H1 (cell line): ENCODE results near the gene BARX1. TPM values are rescaled to one million over a fixed set of nuclear protein-coding genes. Genes with fewer than 3 reads are reported as not detected.

Source experiments
- CTCF ChIA-PET: fragments of 300-600 bp; sonication (Branson Sonifier 250); formaldehyde crosslinking; loops from one replicate; lab custom pipeline; 2021; ENCODE audit not compliant: partially characterized antibody; lab: Charles Lee
- POLR2A ChIA-PET: fragments of 300-600 bp; sonication (Branson Sonifier 250); formaldehyde crosslinking; loops from one replicate; lab custom pipeline; 2021; ENCODE audit warnings: inconsistent platforms; ENCODE audit not compliant: partially characterized antibody; lab: Charles Lee
- DNase-seq, 2 experiments: peaks; one replicate each; pipeline versions ENCODE4 v3.0.0 to v3.0.0-alpha.2; 2010 to 2022; ENCODE audit warnings: low spot score in 2 of 2, low read depth in 1 of 2, mixed read lengths in 1 of 2
- FAIRE-seq: peaks from 2 replicates; lab custom pipeline; 2011; peaks lifted over from hg19 to GRCh38; lab: Jason Lieb, UNC
- H2AFZ ChIP-seq: 2 replicates; pipeline ENCODE4 v1.8.1; 2012; ENCODE audit warnings: low read length, inconsistent platforms
- H2AK5ac ChIP-seq: 2 replicates; pipeline ENCODE4 v1.6.1; 2013; ENCODE audit warnings: low read depth, low read length
- H2BK120ac ChIP-seq: replicated peaks from 2 replicates; pipeline ENCODE3; 2013; ENCODE audit warnings: low read depth, low read length, inconsistent platforms
- H2BK12ac ChIP-seq: 2 replicates; pipeline ENCODE4 v1.6.1; 2013; ENCODE audit warnings: low read depth, low read length
- H2BK15ac ChIP-seq: 2 replicates; pipeline ENCODE4 v1.6.1; 2013; ENCODE audit warnings: low read length
- H2BK20ac ChIP-seq: 2 replicates; pipeline ENCODE4 v1.6.1; 2013; ENCODE audit warnings: low read length
- H2BK5ac ChIP-seq: 2 replicates; pipeline ENCODE4 v1.6.1; 2013; ENCODE audit warnings: low read depth, low read length
- H3K14ac ChIP-seq: 2 replicates; pipeline ENCODE4 v1.6.1; 2013; ENCODE audit warnings: inconsistent platforms; ENCODE audit not compliant: insufficient read length
- H3K18ac ChIP-seq: 2 replicates; pipeline ENCODE4 v1.6.1; 2013; ENCODE audit warnings: low read length; ENCODE audit errors: extremely low read depth
- H3K23ac ChIP-seq: 2 replicates; pipeline ENCODE4 v1.6.1; 2013; ENCODE audit warnings: inconsistent platforms; ENCODE audit not compliant: insufficient read length
- H3K23me2 ChIP-seq: 2 replicates; pipeline ENCODE4 v1.6.1; 2013; ENCODE audit warnings: low read depth, low read length
- H3K27ac ChIP-seq: 2 replicates; pipeline ENCODE4 v1.6.1; 2011; ENCODE audit warnings: low read depth, low read length, inconsistent platforms
- H3K27me3 ChIP-seq, 4 experiments: replicated peaks in 1 of 4; 1 replicate in 1 of 4; 2 replicates in 3 of 4; pipeline versions ENCODE4 v1.6.1 to v1.8.1; 2011 to 2013; ENCODE audit warnings: low read length in 3 of 4, mild to moderate bottlenecking in 3 of 4, inconsistent platforms in 2 of 4, mixed read lengths in 2 of 4, moderate library complexity in 1 of 4; ENCODE audit not compliant: control insufficient read depth in 3 of 4, insufficient read depth in 3 of 4; ENCODE audit errors: extremely low read depth in 1 of 4
- H3K36me3 ChIP-seq, 4 experiments: 2 replicates each; pipeline versions ENCODE4 v1.6.1 to v1.8.1; 2011 to 2013; ENCODE audit warnings: mild to moderate bottlenecking in 4 of 4, low read length in 3 of 4, moderate library complexity in 2 of 4, control low read depth in 1 of 4, inconsistent platforms in 1 of 4; ENCODE audit not compliant: insufficient read depth in 4 of 4, control insufficient read depth in 2 of 4
- H3K4ac ChIP-seq: replicated peaks from 2 replicates; pipeline ENCODE3; 2013; ENCODE audit warnings: low read length, low read depth, mixed read lengths, inconsistent platforms; ENCODE audit not compliant: insufficient read length
- H3K4me1 ChIP-seq, 4 experiments: replicated peaks in 1 of 4; 1 replicate in 1 of 4; 2 replicates in 3 of 4; pipeline versions ENCODE4 v1.6.1 to v1.8.1; 2011 to 2013; ENCODE audit warnings: low read length in 3 of 4, inconsistent platforms in 2 of 4, mixed read lengths in 1 of 4; ENCODE audit not compliant: insufficient read depth in 4 of 4, control insufficient read depth in 3 of 4
- H3K4me2 ChIP-seq, 2 experiments: 2 replicates each; pipeline versions ENCODE4 v1.6.1 to v1.8.1; 2011 to 2013; ENCODE audit warnings: low read depth in 2 of 2, low read length in 2 of 2, control low read depth in 1 of 2, inconsistent platforms in 1 of 2, mild to moderate bottlenecking in 1 of 2; ENCODE audit not compliant: insufficient read depth in 1 of 2
- H3K4me3 ChIP-seq, 4 experiments: fragments of 200-600, 300-600 bp in 1 of 4; sonication (generic), shearing (Covaris generic), sonication (Bioruptor Twin) in 1 of 4; 2 replicates each; pipeline versions ENCODE4 v1.5.1 to v1.8.1; 2011 to 2016; ENCODE audit warnings: low read length in 4 of 4, low read depth in 3 of 4, control low read depth in 2 of 4, inconsistent platforms in 2 of 4, mild to moderate bottlenecking in 2 of 4, mixed read lengths in 1 of 4, moderate library complexity in 1 of 4; ENCODE audit not compliant: insufficient read depth in 2 of 4; ENCODE audit errors: extremely low read depth in 1 of 4
- H3K56ac ChIP-seq: replicated peaks from 2 replicates; pipeline ENCODE3; 2013; ENCODE audit warnings: low read depth, mild to moderate bottlenecking, mixed read lengths, low read length, inconsistent platforms; ENCODE audit not compliant: insufficient read length
- H3K79me1 ChIP-seq: 2 replicates; pipeline ENCODE4 v1.6.1; 2013; ENCODE audit warnings: low read depth, low read length, control low read depth
- H3K79me2 ChIP-seq, 2 experiments: 2 replicates each; pipeline versions ENCODE4 v1.6.1 to v1.8.1; 2012 to 2013; ENCODE audit warnings: low read length in 2 of 2, mild to moderate bottlenecking in 2 of 2, inconsistent platforms in 1 of 2; ENCODE audit not compliant: insufficient read depth in 2 of 2, control insufficient read depth in 1 of 2
- H3K9ac ChIP-seq, 4 experiments: replicated peaks in 1 of 4; 1 replicate in 1 of 4; 2 replicates in 3 of 4; pipeline versions ENCODE4 v1.6.1 to v1.8.1; 2011 to 2013; ENCODE audit warnings: low read depth in 3 of 4, low read length in 3 of 4, control low read depth in 2 of 4, mild to moderate bottlenecking in 2 of 4, moderate library complexity in 2 of 4, inconsistent platforms in 1 of 4; ENCODE audit errors: extremely low read depth in 1 of 4
- H3K9me3 ChIP-seq, 2 experiments: 2 replicates each; pipeline versions ENCODE4 v1.6.1 to v1.8.1; 2012 to 2013; ENCODE audit warnings: mild to moderate bottlenecking in 2 of 2, moderate library complexity in 2 of 2, control low read depth in 1 of 2, inconsistent platforms in 1 of 2, low read depth in 1 of 2, low read length in 1 of 2, mixed read lengths in 1 of 2; ENCODE audit not compliant: insufficient read depth in 2 of 2
- H4K20me1 ChIP-seq, 2 experiments: replicated peaks in 1 of 2; 2 replicates each; pipeline versions ENCODE3 to v1.8.1; 2011 to 2013; ENCODE audit warnings: inconsistent platforms in 2 of 2, low read length in 2 of 2, mild to moderate bottlenecking in 1 of 2; ENCODE audit not compliant: insufficient read depth in 2 of 2, control insufficient read depth in 1 of 2
- H4K5ac ChIP-seq: 2 replicates; pipeline ENCODE4 v1.6.1; 2013; ENCODE audit warnings: low read length, low read depth, mixed read lengths, inconsistent platforms; ENCODE audit not compliant: insufficient read length
- H4K8ac ChIP-seq: 2 replicates; pipeline ENCODE4 v1.8.0; 2013; ENCODE audit warnings: mild to moderate bottlenecking, moderate library complexity, low read length, inconsistent platforms; ENCODE audit not compliant: insufficient read depth; ENCODE audit errors: extremely low read depth
- H4K91ac ChIP-seq: replicated peaks from 2 replicates; pipeline ENCODE3; 2013; ENCODE audit warnings: low read length, mixed read lengths, inconsistent platforms; ENCODE audit not compliant: insufficient read length
- ATF2 ChIP-seq: IDR thresholded peaks from 2 replicates; pipeline ENCODE4 v1.6.1; 2012; ENCODE audit warnings: low read length, inconsistent platforms
- FOSL1 ChIP-seq: IDR thresholded peaks from 2 replicates; pipeline ENCODE4 v1.6.1; 2011; ENCODE audit warnings: mild to moderate bottlenecking, low read depth, low read length, moderate library complexity; ENCODE audit not compliant: insufficient read depth
- HDAC2 ChIP-seq, 2 experiments: fragments of 300-600 bp in 1 of 2; sonication (generic) in 1 of 2; IDR thresholded peaks; 2 replicates each; pipeline ENCODE4 v1.6.1; 2011 to 2012; ENCODE audit warnings: low read depth in 2 of 2, low read length in 2 of 2, mild to moderate bottlenecking in 2 of 2, moderate library complexity in 2 of 2, borderline replicate concordance in 1 of 2, inconsistent platforms in 1 of 2
- KDM5A ChIP-seq: fragments of 200-600 bp; IDR thresholded peaks from 2 replicates; pipeline ENCODE4 v1.7.1; 2012; ENCODE audit warnings: mild to moderate bottlenecking, low read length, inconsistent platforms, mixed read lengths
- MAX ChIP-seq: IDR thresholded peaks from 2 replicates; pipeline ENCODE4 v1.6.1; 2012; ENCODE audit warnings: inconsistent platforms
- POLR2AphosphoS5 ChIP-seq: IDR thresholded peaks from 2 replicates; pipeline ENCODE4 v1.6.1; 2011; ENCODE audit warnings: low read depth, low read length
- SIX5 ChIP-seq: IDR thresholded peaks from 2 replicates; pipeline ENCODE4 v1.6.1; 2011; ENCODE audit warnings: mild to moderate bottlenecking, low read depth, low read length
- SP2 ChIP-seq: IDR thresholded peaks from 2 replicates; pipeline ENCODE4 v1.6.1; 2012; ENCODE audit warnings: mild to moderate bottlenecking, low read length, inconsistent platforms
- YY1 ChIP-seq: IDR thresholded peaks from 2 replicates; pipeline ENCODE4 v1.6.1; 2011; ENCODE audit warnings: low read depth, mild to moderate bottlenecking, low read length
- ZNF274 ChIP-seq: IDR thresholded peaks from 2 replicates; pipeline ENCODE4 v1.7.0; 2012; ENCODE audit warnings: low read length, borderline replicate concordance; ENCODE audit errors: extremely low read depth
- WGBS, 2 experiments: shearing (Covaris generic) in 1 of 2; methylation state at CpG; one replicate each; pipeline versions ENCODE4 v1.1.6 to v1.1.7; 2013 to 2015; ENCODE audit warnings: low lambda C conversion rate in 2 of 2, mixed read lengths in 2 of 2, inconsistent platforms in 1 of 2, low coverage in 1 of 2, missing lambda C conversion rate in 1 of 2; ENCODE audit not compliant: insufficient replicate concordance in 2 of 2, insufficient coverage in 1 of 2, insufficient read length in 1 of 2; ENCODE audit errors: extremely low coverage in 1 of 2, missing lambda C conversion rate in 1 of 2; 5-methylcytosine and 5-hydroxymethylcytosine counted together
- polyA plus RNA-seq, 7 experiments: library from polyadenylated mRNA; depleted of rRNA in 3 of 7; stranded (reverse) in 5 of 7; unstranded in 2 of 7; fragments of >200 nt in 5 of 7; fragments of 200-250 nt in 2 of 7; gene quantifications; 1 replicate in 5 of 7; 2 replicates in 1 of 7; 4 replicates in 1 of 7; pipeline versions ENCODE4 v1.2.1 to v1.2.3, GENCODE V29; 2011 to 2013; ENCODE audit warnings: missing spikeins in 2 of 7, mixed read lengths in 2 of 7
- total RNA-seq: library from RNA; stranded (reverse); fragmentation: NEBNext Ultra II Directional; extraction: Animal tissue kit (Norgen Biotek cat#: 25700); gene quantifications from 2 replicates; pipeline ENCODE4 v1.2.1, GENCODE V29; 2021

Gene BARX1
- total and polyA plus RNA-seq, 2 of the 8 experiments (the other 6 are each of a cell fraction or from before 2014, with no cell fraction given) = 0.79 to 2.6 TPM

GRCh38 chr9:93905473-93906133 is 49.6 kb downstream of the BARX1 start:
- no peak for DNase-seq
- 92% methylated on average over 10 of the region's 10 CpGs; no CpG with 5 or more reads in 1 of the 2 experiments for WGBS, 2 experiments
- no peak overlapping the region for H4K5ac ChIP-seq

More at GRCh38 chr9:93905473-93906133, 49.6 kb downstream of the BARX1 start:
- ChIA-PET CTCF (interaction anchor here (1.2 kb wide), 1 partner anchor 39 kb away, joined by 3 read pairs; no protein-coding TSS in a partner anchor), POLR2A (no interaction called here)
- Histone ChIP-seq H3K56ac (no peak overlapping the region), H4K91ac (no peak overlapping the region), H3K14ac (no peak overlapping the region), H2AK5ac (no peak overlapping the region), H3K27ac (no peak overlapping the region), H4K20me1 (no peaks in the 10 kb centered on the region), H3K27me3 (no peaks in the 10 kb centered on the region), H3K36me3 (no peaks in the 10 kb centered on the region), H2BK15ac (no peak overlapping the region), H3K9me3 (no peaks in the 10 kb centered on the region), H4K8ac (no peak overlapping the region), H2BK120ac (no peak overlapping the region), H3K18ac (no peak overlapping the region), H3K23ac (no peak overlapping the region), H2BK20ac (no peak overlapping the region), H2BK5ac (no peak overlapping the region), H3K4me2 (no peak overlapping the region), H2AFZ (no peak overlapping the region), H3K9ac (no peak overlapping the region), H3K79me2 (no peaks in the 10 kb centered on the region), H3K79me1 (no peaks in the 10 kb centered on the region), H3K4me3 (no peak overlapping the region), H3K4ac (no peak overlapping the region), H2BK12ac (no peak overlapping the region), H3K4me1 (no peaks in the 10 kb centered on the region), H3K23me2 (no peaks in the 10 kb centered on the region)
- FAIRE-seq = no peak
- no peak for TF ChIP-seq SP2
- no peak for TF ChIP-seq ATF2
- TF ChIP-seq KDM5A = no peak
- no peak for TF ChIP-seq MAX
- TF ChIP-seq POLR2AphosphoS5 = no peak
- TF ChIP-seq ZNF274 = no peak
- no peak for TF ChIP-seq HDAC2 (IDR thresholded peaks at IDR 0.05; ENCODE audit: borderline replicate concordance in 1 of 2, low read depth in 2 of 2, low read length in 2 of 2)
- TF ChIP-seq SIX5 = no peak
- TF ChIP-seq YY1 = no peak
- no peak for TF ChIP-seq FOSL1
